Prostate gland (tissue), 2 donors: Measurements from ENCODE around the gene NYAP2.

Experiments used
- CTCF ChIP-seq, 4 experiments: fragments of 200-600 bp in 2 of 4; fragments of 450-650 bp in 2 of 4; sonication (generic) in 2 of 4; IDR thresholded peaks; 1 replicate in 3 of 4; 2 replicates in 1 of 4; pipeline ENCODE4 v1.5.1; 2016 to 2019; ENCODE audit warnings: antibody characterized with exemption in 4 of 4, mild to moderate bottlenecking in 2 of 4, moderate library complexity in 2 of 4
- POLR2A ChIP-seq: fragments of 450-650 bp; IDR thresholded peaks from one replicate; pipeline ENCODE4 v1.6.1; 2016; ENCODE audit warnings: antibody characterized with exemption, mild to moderate bottlenecking
- POLR2AphosphoS5 ChIP-seq: sonication (generic); formaldehyde crosslinking; IDR thresholded peaks from one replicate; pipeline ENCODE4 v1.6.1; 2017; ENCODE audit warnings: antibody characterized with exemption

GRCh38 chr2:225438248-225438647 is 38.7 kb downstream of the NYAP2 start:
- TF ChIP-seq POLR2AphosphoS5 (no peak), CTCF (IDR thresholded peaks at IDR 0.05) (no peak), POLR2A (no peak)
